ENCODE measurements around the gene KNDC1.

DNA sequence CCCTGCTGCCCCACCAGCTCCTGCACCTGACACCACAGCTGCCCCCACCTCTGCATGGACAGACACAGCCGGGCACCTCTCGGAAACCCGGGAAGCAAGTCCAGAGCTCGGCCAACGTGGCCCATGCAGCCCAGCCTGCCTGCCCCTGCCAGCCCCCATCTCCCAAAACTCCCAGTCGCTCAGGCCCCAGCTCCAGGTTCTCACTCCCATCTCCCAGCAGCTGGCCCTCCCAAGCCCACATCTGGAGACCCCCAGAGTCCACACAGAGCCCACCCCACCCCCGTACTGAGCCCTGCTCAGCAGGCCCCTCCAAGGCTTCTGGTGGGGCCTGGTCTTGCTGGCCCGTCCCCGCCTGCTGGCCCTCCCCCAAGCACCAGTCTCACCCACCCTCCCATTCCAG lies 37.8 kb downstream of the KNDC1 start:
- TF ChIP-seq, protein P1, sequence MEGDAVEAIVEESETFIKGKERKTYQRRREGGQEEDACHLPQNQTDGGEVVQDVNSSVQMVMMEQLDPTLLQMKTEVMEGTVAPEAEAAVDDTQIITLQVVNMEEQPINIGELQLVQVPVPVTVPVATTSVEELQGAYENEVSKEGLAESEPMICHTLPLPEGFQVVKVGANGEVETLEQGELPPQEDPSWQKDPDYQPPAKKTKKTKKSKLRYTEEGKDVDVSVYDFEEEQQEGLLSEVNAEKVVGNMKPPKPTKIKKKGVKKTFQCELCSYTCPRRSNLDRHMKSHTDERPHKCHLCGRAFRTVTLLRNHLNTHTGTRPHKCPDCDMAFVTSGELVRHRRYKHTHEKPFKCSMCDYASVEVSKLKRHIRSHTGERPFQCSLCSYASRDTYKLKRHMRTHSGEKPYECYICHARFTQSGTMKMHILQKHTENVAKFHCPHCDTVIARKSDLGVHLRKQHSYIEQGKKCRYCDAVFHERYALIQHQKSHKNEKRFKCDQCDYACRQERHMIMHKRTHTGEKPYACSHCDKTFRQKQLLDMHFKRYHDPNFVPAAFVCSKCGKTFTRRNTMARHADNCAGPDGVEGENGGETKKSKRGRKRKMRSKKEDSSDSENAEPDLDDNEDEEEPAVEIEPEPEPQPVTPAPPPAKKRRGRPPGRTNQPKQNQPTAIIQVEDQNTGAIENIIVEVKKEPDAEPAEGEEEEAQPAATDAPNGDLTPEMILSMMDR (IDR thresholded peaks at IDR 0.05), result no peak
- no peak for TF ChIP-seq EP300 (IDR thresholded peaks at IDR 0.05)
- no peak for TF ChIP-seq POLR2A (IDR thresholded peaks at IDR 0.05)
